ENCODE data around the gene ARL2BP.
A peak's percentile ranks its signal among the peaks of the same experiment; 100 is the strongest.
"Not testable (repeated sequence)": the region's sequence is repeated elsewhere in the genome, so short reads cannot be mapped to it uniquely, and the experiment has no call there.

ARL2BP gene

GRCh38 chr16:57263541-57264351, 18.7 kb downstream of the ARL2BP start:
- no peak for DNase-seq

GRCh38 chr16:57264381-57264780, 19.3 kb downstream of the ARL2BP start:
- DNase-seq, result no peak

GRCh38 chr16:57264950-57265371, 19.9 kb downstream of the ARL2BP start:
- DNase-seq, result no peak

GRCh38 chr16:57265850-57266530, 20.9 kb downstream of the ARL2BP start:
- peak; percentile 75 for DNase-seq

GRCh38 chr16:57266531-57267260, 21.6 kb downstream of the ARL2BP start:
- DNase-seq, result no peak

- not testable (repeated sequence) for DNase-seq
Observed at GRCh38 chr16:57267343-57267742, 22.3 kb downstream of the ARL2BP start.

GRCh38 chr16:57268804-57269800, 24.0 kb downstream of the ARL2BP start:
- no peak for DNase-seq

- DNase-seq, result peak; percentile 89
Observed at GRCh38 chr16:57270221-57271062, 25.4 kb downstream of the ARL2BP start.

- no peak for DNase-seq
Observed at GRCh38 chr16:57271063-57271345, 25.9 kb downstream of the ARL2BP start.

- no peak for DNase-seq
Observed at GRCh38 chr16:57271867-57272495, 26.9 kb downstream of the ARL2BP start.

GRCh38 chr16:57273359-57273758, 28.3 kb downstream of the ARL2BP start:
- DNase-seq, result no peak

- DNase-seq, result no peak
Observed at GRCh38 chr16:57273826-57274225, 28.8 kb downstream of the ARL2BP start.

GRCh38 chr16:57275946-57276345, 30.9 kb downstream of the ARL2BP start:
- not testable (repeated sequence) for DNase-seq

- no peak for DNase-seq
Observed at GRCh38 chr16:57276596-57276995, 31.5 kb downstream of the ARL2BP start.

- DNase-seq, result no peak
Observed at GRCh38 chr16:57277586-57277985, 32.5 kb downstream of the ARL2BP start.

GRCh38 chr16:57278494-57278893, 33.4 kb downstream of the ARL2BP start:
- peak; percentile 68 for DNase-seq

- no peak for DNase-seq
Observed at GRCh38 chr16:57279780-57280638, 35.0 kb downstream of the ARL2BP start.

GRCh38 chr16:57281791-57282190, 36.7 kb downstream of the ARL2BP start:
- no peak for DNase-seq

- no peak for DNase-seq
Observed at GRCh38 chr16:57282510-57283213, 37.6 kb downstream of the ARL2BP start.
